ENCODE data around the gene LBX2. TPM values are rescaled to one million over a fixed set of nuclear protein-coding genes. Genes with fewer than 3 reads are reported as not detected.

LBX2 gene
- polyA plus RNA-seq, 4 donors, result 2.2 to 7.0 (median 3.2) TPM

GRCh38 chr2:74505448-74506246, 6.2 kb upstream of the LBX2 start:
- DNase-seq (ENCODE audit: low read depth in 4 of 4, low spot score in 2 of 4), result no peak

DNA sequence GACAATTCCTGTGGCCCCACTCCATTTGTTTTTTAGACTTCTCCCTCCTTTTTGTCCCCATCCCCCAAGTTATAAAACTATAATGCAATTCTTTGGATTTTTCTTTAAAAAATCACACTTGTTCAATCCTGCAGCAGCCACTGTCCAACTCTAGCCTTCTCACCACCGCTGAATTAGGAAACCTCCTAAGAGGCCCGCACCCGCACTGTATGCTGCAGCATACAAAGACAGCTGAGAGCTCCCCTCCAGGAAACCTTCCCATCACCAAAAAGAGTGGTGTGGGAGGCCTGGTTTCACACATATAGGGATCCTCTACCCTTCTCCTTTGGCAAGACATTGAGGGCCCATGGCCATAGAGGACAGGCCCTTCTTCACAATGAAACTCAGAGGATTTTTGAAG, 5.2 kb upstream of the LBX2 start:
- DNase-seq (ENCODE audit: low read depth in 4 of 4, low spot score in 2 of 4), result no peak

- DNase-seq (ENCODE audit: low read depth in 4 of 4, low spot score in 2 of 4), result no peak
These were observed 4.4 kb upstream of the LBX2 start for GRCh38 chr2:74503506-74504475.

DNA sequence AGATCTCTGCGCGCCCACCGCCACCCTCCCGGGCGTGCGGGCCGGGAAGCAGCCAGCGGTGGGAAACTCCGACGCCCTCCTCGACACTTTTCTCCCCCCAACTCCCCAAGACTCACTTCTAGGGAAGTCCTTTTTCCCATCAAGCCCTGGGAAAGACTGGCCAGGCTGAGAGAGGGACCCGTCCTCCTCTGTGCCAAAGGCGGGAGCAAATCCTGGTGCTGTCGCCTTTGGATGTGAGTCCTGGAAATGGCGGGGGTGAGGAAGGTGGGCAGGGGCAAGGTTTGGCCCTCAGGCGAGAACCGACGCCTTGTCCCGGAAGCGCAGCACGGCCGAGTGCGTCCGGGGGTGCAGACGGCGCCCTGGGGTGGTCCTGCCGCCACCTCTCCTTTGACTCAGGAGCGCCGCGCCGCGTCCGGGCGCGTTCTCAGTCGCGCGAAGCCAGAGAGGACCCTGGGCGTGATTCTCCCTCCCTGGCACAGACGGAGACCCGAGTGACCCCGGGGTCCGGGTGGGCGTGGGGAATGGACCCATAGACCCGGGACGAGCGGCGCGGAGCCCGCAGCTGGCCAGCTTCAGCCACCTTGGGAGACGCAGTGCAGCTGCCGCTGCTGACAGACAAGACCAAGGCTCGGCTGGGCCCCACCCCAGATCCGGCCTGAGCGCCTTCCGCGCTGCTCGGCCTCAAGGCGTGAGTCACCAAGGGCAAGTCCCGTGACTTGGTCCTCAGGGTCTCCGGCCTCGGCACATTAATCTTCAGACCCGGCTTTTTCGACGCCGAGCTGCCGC, 3.5 kb upstream of the LBX2 start:
- DNase-seq (ENCODE audit: low read depth in 4 of 4, low spot score in 2 of 4), result no peak

- no peak for DNase-seq (ENCODE audit: low read depth in 4 of 4, low spot score in 2 of 4)
These were observed 2.8 kb upstream of the LBX2 start for GRCh38 chr2:74502147-74502719.

DNA sequence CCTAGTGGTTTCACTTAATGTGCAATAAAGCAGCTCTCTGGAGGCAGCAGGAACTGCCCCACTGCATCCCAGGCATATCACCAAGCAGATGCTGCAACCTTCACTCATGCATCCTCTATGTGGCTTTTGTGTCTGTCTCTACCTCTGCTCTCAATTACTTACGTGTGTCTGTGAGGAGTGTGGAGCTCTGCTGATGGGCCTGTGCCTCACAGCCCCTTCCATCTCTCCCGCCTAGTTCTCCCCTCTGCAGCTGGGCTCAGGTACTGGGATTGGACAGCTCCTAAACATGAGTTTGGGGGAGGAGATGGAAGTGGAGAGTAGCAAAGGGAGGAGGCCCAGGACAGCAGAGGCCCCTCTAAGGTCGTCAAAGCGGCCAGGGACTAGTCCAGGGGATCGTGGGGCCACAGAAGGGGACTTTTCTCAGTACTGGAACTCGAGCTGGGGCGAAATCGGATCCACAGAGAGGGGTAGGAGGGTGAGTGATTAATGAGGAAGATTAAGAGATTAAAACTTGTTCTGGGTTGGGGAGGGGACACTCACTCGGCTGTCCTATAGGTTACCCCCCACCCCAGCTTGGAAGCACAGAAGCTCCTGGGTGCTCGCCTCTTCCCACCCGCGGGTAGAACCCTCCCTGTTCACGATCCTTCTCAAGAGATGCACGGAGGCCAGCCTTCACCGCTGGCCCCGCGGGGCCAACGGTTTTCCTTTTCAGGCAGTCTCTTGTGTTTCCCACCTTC, 2.1 kb upstream of the LBX2 start:
- DNase-seq (ENCODE audit: low read depth in 4 of 4, low spot score in 2 of 4), result no peak

DNA sequence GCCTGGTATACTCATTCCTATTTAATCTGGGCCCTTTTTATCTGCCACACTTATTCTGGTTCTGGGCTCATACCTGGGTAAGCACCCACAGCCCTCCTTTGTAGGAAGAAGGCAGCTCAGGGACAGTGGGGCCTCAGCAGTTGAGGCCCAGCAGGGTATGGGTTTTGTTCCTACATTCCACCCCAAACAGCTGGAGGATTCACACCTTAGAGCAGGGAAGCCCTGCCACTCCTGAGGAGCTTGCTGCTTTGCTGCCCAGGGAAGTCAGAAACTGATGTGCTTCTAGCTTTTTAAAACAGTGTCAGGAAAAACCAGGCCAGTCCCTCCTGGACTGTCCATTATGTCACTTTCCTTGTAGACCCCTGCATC, 1.2 kb upstream of the LBX2 start:
- DNase-seq (ENCODE audit: low read depth in 4 of 4, low spot score in 2 of 4), result no peak

GRCh38 chr2:74499940-74500577, 656 bp upstream of the LBX2 start:
- DNase-seq (ENCODE audit: low read depth in 4 of 4, low spot score in 2 of 4), result no peak

- no peak for DNase-seq (ENCODE audit: low read depth in 4 of 4, low spot score in 2 of 4)
These were observed 720 bp downstream of the LBX2 start for GRCh38 chr2:74498500-74499266.

DNA sequence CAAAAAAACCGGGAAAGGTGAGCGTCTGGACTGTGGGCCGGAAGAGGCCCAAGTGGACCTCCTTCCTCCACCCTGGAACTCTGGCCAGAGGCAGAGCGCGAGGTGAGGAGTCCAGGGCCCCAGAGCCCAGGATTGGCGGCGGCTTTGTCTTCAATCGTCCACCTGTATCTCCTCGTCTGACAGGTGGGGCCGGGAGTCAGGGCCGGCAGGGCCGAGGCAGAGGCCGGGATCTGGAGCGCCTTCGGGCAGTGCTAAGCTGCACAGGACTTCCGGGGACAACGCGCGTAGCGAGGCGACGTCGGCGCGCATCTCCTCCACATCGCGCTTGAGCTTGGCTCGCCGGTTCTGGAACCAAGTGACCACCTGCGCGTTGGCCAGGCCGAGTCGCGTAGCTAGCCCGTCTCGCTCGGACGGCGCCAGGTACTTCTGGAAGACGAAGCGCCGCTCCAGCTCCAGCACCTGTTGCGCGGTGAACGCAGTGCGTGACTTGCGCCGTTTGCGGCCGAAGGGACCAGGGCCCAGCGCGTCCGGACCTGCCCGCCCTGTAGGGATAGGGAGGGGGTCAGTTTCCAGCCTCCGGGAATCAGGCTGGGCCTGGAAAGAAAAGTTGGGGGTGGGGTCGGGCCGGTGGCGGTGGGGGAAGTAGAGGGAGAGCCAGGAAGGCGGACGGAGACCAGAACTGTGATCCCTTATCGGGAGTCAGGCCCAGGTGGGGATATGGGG, 1.5 kb downstream of the LBX2 start:
- DNase-seq (ENCODE audit: low read depth in 4 of 4, low spot score in 2 of 4), result no peak

DNA sequence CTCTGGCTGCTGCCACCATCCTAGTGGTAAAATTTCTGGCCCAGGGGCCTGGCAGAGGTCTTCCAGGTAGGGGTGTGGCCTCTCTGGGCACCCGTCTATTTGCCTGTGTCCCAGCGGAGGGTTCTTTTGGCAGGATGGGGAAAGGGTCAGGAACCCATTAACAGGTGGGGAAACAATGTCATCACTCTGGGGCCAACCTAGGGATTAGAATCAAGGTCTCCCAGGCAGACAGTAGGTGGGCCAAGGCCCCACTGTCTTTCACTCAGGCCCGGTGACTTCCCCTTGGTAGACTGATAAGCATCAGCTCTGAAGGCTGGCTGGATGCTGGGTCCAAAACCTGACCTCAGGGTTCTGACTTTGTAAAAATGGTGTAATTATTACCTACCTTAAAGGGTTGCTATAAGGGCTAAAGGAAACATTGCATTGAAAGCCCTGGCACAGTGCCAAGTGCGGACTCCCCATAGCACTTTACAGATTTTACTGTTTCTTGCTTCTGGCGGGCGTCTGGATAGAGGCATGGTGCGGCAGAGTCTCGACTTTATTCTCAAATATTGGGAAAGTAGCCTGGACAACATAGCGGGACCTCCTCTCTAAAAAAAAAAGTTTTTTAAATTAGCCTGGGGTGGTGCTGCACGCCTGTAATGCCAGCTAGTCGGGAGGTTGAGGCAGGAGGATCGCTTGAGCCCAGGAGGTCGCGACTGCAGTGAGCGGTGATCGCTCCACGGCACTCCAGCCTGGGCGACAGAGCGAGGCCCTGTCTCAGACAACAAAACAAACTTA, 2.2 kb downstream of the LBX2 start:
- DNase-seq (ENCODE audit: low read depth in 4 of 4, low spot score in 2 of 4), result no peak

- DNase-seq (ENCODE audit: low read depth in 4 of 4, low spot score in 2 of 4), result no peak
These were observed 4.0 kb downstream of the LBX2 start for GRCh38 chr2:74495440-74495839.

GRCh38 chr2:74493546-74493945, 5.9 kb downstream of the LBX2 start:
- DNase-seq (ENCODE audit: low read depth in 4 of 4, low spot score in 2 of 4), result no peak

- no peak for DNase-seq (ENCODE audit: low read depth in 4 of 4, low spot score in 2 of 4)
These were observed 7.5 kb downstream of the LBX2 start for GRCh38 chr2:74491648-74492544.

DNA sequence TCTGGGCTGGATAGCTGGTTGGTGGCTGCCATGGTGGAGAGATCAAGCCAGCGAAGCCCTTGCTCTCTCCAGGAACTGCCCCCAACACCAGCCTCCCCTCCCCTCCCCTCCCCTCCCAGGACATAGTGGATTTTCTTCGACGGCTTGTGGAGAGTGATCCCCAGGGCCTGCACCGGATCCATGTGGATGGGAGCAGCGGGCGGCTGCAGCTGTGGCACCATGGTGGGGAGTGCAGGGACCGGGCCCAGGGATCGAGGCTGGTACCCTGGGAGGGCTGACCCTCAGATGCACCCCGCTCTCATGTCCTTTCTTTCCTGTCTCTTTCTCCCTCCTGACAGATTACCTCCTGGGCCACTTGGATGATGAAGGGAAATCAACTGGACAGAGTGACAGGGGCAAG, 9.5 kb downstream of the LBX2 start:
- DNase-seq (ENCODE audit: low read depth in 4 of 4, low spot score in 2 of 4), result no peak

Data from left renal cortex interstitium (tissue), 4 donors.